NCI-H2081 treated with DMSO at 0.1 percent for 48 hours (cell line): ENCODE results near the gene SRRM3.
"Not testable (repeated sequence)": the region's sequence is repeated elsewhere in the genome, so short reads cannot be mapped to it uniquely, and the experiment has no call there.

Experiments used
- DNase-seq: peaks from one replicate; lab custom pipeline; 2025; lab: John Stamatoyannopoulos, UW

The SRRM3 gene

GRCh38 chr7:76226878-76227423 is 25.3 kb downstream of the SRRM3 start:
- DNase-seq: not testable (repeated sequence)

- DNase-seq: no peak
These were observed 28.5 kb downstream of the SRRM3 start for GRCh38 chr7:76230214-76230613.

DNA sequence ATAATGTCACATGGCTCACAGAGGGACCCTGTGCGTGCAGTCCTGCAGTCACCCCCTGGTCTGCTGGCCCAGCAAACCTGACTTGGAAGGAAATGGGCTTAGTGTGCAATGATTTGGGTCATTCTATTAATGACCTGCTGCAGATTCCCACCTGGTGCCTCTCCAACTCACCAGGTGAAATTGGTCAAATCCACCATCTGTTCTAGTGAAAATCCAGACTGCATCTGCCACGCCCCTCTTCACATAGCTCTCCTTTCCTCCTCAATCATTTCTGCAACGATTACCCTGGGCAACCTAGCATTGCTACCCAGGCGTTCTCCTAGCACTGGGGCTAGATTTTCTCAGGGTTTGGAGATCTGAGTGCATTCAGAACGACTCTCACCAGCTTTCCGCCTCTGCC is 29.4 kb downstream of the SRRM3 start:
- no peak for DNase-seq

GRCh38 chr7:76231583-76231982 is 29.9 kb downstream of the SRRM3 start:
- no peak for DNase-seq

DNA sequence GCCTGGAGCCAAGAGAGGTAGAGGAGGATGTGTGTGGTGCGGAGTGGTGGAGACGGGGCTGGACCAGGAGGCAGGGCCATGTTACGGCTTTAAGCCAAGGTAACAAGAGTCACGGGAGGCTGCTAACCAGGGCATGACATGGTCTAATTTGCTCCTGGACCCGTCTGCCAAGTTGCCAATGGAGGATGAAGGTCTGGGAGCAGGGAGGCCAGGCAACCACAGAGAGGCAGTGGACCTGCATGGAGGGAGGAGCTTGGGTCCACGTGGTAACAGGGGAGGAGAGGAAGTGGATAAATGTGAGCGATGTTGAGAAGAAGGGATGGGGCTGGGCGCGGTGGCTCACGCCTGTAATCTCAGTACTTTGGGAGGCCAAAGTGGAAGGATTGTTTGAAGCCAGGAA is 31.0 kb downstream of the SRRM3 start:
- DNase-seq: no peak

DNA sequence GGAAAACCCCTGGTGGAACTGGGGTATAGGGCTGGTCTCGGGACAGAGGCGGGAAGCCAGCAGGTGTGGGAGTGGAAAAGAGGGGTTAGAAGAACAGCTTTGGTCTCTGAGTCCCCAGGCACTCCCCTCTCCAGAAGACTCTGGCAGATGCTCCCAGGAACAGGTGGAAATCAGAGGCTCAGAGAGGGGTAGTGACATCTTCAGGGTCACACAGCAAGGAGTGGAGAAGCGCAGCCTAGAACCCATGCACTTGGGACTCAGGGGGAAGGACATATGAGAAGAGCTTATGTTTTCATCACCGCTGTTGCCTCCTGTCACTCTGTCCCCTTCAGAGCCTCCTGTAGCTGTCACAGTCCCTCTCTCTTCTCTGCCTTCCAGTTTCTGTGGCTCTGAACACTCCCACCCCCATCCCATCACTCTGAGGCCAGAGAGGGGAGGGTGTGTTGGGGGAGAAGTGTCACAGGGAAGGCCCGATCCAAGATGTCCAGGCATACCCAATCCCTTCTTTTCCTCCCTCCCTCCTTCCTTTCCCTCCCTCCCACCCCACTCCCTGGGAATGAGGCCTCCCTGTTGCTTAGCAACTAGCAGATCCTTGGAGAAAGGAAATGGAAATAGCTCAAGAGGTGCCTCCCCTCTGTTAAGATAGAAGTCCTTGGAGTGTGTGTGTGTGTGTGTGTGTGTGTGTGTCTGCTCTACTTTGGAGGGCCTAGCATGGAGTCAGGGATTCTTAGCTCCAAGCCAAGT is 32.0 kb downstream of the SRRM3 start:
- DNase-seq: no peak

GRCh38 chr7:76234282-76234584 is 32.5 kb downstream of the SRRM3 start:
- no peak for DNase-seq

DNA sequence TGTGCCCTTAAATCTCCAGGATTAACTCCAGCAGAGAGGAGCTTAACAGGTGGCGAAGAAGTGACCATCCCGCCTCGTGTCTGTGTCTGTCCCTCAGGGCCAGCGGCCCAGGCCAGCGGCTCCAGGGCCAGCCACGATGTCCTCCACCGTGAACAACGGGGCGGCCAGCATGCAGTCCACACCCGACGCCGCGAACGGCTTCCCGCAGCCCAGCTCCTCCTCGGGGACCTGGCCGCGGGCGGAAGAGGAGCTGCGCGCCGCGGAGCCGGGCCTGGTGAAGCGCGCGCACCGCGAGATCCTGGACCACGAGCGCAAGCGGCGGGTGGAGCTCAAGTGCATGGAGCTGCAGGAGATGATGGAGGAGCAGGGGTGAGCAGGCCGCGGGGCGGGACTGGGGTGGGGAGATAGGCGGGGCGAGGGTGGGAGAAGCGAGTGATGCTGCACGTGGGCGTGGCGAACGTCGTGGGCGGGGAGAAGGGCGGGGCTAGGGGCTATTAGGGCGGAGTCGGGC is 33.3 kb downstream of the SRRM3 start:
- no peak for DNase-seq

DNA sequence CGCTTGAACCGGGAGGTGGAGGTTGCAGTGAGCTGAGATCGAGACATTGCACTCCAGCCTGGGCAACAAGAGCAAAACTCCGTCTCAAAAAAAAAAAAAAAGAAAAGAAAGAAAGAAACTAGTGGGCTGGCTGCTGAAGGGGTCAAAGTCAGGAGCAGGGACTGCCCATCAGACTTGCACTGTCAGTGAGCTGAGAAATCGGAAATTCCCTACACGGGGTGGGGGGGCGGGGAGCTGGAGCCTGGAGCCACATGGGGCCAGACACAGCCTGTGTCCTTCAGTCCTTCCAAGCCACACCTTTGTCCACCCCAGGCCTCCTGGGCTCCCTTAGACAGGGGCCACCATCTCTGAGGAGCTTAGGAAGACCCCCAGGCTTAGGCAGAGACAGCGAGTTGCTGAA is 34.5 kb downstream of the SRRM3 start:
- no peak for DNase-seq

DNA sequence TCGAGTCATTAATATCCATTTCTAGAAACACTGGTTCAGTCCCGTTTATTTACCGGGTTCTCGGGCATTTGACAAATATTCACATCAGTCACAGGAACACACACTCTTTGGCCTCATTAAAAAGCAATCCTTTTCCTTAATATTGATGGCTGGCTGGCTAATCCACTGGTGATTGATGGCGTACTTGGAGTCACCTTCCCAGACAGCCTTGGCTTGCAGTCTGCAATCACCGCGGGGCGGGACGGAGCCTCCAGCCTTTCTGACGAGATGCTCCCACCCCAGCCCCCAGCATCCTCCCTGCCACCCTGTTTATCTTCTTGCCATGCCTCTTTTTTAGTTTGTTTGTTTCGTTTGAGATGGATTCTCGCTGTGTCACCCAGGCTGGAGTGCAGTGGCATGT is 36.6 kb downstream of the SRRM3 start:
- DNase-seq: no peak

- no peak for DNase-seq
These were observed 39.4 kb downstream of the SRRM3 start for GRCh38 chr7:76241141-76241540.

- DNase-seq: not testable (repeated sequence)
These were observed 40.9 kb downstream of the SRRM3 start for GRCh38 chr7:76242517-76243063.

GRCh38 chr7:76244781-76245391 is 43.2 kb downstream of the SRRM3 start:
- peak; percentile 87 for DNase-seq

DNA sequence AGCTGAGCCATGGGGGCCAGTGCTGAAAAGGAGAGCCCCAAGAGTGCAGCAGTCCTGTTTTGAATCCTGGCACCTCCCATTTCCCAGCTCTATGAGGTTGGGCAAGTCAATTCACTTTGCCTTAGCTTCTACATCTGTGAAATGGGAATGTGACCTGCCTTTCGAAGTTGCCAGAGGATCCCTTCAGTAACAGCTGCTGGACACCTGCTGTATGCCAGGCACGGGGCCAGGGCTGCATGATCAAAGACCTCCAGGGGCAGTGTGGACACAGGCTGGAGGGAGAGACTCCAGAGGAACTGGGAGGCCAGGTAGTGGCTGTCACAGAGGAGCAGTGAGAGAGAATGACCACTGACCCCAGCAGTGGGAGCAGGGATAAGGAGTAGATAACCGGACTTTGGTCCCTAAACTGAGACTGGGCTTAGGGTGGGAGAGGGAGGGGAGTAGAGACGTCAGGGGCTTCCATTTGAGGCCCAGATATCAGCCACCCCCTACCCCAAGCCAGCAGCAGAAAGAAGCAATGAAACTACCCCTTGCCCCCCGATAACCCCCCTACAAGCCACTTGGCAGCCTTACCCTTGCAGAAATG is 45.2 kb downstream of the SRRM3 start:
- DNase-seq: no peak

DNA sequence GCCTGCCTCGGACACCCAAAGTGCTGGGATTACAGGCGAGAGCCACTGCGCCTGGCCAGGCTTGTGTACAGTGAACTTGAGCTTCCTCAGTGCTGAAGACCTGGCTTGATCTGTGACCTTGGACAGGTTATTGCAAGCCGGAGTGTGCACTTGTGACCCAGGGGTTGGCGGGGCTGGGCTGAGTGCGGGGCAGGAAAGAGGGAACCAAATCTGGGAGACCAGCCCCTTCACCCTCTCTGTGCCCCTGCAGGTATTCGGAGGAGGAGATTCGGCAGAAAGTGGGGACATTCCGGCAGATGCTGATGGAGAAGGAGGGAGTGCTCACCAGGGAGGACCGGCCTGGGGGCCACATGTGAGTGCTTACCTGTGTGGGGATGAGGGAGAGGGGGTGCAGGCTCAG is 46.2 kb downstream of the SRRM3 start:
- DNase-seq: no peak

GRCh38 chr7:76252021-76252420 is 50.3 kb downstream of the SRRM3 start:
- DNase-seq: no peak

DNA sequence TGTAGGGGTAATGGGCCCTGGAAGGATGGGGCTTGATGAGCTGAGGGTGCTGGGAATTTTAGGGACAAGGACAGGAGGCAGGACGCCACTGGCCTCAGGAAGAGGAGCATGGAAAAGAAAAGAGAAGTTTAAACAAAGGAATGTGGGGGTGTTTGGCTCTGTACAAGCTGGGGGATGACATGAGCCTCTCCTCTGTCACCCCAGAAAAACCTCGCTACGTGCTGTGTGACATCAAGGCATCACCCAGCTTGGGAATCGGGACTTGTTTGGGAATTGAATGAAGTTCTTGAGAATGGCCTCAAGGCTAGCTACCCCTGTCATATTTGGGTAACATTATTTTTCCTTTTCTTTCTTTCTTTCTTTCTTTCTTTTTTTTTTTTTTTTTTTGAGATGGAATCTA is 53.1 kb downstream of the SRRM3 start:
- no peak for DNase-seq

DNA sequence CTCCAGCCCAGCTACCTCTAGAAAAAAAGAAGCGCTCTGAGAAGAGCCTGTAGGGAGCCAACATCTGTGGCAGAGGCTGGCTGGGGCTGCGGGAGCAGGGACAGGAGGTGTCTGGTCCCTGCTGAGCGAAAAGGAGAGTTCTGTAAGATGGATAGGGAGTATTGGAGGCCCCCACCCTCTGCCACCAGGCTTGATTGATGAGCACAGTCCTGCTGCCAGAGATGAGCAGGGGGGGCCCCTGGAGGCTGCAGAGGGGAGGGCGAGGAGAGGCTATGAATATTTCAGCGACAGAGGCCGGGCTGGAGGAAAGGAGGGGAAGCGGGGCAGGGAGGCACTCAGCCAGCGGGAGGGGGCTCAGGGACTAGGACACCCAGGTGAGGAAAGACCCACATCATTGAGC is 56.3 kb downstream of the SRRM3 start:
- no peak for DNase-seq

- DNase-seq: no peak
These were observed 57.7 kb downstream of the SRRM3 start for GRCh38 chr7:76259124-76260093.

- no peak for DNase-seq
These were observed 58.5 kb downstream of the SRRM3 start for GRCh38 chr7:76260171-76260703.

DNA sequence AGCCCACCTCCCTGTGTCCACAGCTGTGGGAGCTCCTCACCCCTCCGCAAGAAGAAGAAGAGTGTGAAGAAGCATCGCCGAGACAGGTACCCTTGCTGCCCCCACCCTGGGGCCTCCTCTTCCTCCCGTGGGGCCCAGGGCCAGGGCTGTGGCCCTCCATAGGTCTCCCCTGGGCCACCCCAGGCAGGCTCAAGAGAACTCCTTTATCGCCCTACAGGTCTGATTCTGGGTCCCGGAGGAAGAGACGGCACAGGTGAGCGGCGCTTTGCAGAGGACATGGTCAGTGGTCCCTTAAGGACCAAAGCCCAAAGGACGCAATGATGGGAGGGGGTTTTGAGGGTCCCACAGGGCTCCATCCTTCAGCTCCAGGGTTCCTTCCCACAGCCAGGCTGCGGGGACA is 59.6 kb downstream of the SRRM3 start:
- DNase-seq: no peak
